BLaER1 (cell line): ENCODE results near the gene SMG6.

Source experiments
- H3K27ac ChIP-seq: shearing (Covaris generic); formaldehyde crosslinking; 2 replicates; pipeline ENCODE4 v1.8.1; 2022
- H3K27me3 ChIP-seq: shearing (Covaris generic); formaldehyde crosslinking; 2 replicates; pipeline ENCODE4 v1.8.1; 2022
- H3K36me3 ChIP-seq: shearing (Covaris generic); formaldehyde crosslinking; 2 replicates; pipeline ENCODE4 v1.8.1; 2022
- H3K4me1 ChIP-seq: shearing (Covaris generic); formaldehyde crosslinking; 2 replicates; pipeline ENCODE4 v1.8.1; 2022
- H3K4me2 ChIP-seq: shearing (Covaris generic); formaldehyde crosslinking; 2 replicates; pipeline ENCODE4 v1.8.1; 2022
- H3K4me3 ChIP-seq: shearing (Covaris generic); formaldehyde crosslinking; 2 replicates; pipeline ENCODE4 v1.8.1; 2022
- H3K9ac ChIP-seq: shearing (Covaris generic); formaldehyde crosslinking; 2 replicates; pipeline ENCODE4 v1.8.1; 2022
- H3K9me3 ChIP-seq: shearing (Covaris generic); formaldehyde crosslinking; 2 replicates; pipeline ENCODE4 v1.8.1; 2022
- H4K20me1 ChIP-seq: shearing (Covaris generic); formaldehyde crosslinking; 2 replicates; pipeline ENCODE4 v1.8.1; 2022
- Cebpa-rat ChIP-seq: shearing (Covaris generic); IDR thresholded peaks from 2 replicates; pipeline ENCODE4 v1.8.1; 2022

Gene SMG6

GRCh38 chr17:2055292-2056205, 248.0 kb downstream of the SMG6 start:
- Histone ChIP-seq H3K9ac (peak overlapping the region; percentile 61), H3K27me3 (peaks cover 94% of the 10 kb centered on the region), H3K27ac (no peak overlapping the region; the same call in 1 of the 2 replicates)

GRCh38 chr17:2054512-2055291, 248.9 kb downstream of the SMG6 start, which contains the start of gene HIC1:
HIC1 (plus strand) TSS chr17:2055103; CDS start chr17:2056691, 1,588 bp downstream.
- peak within 1 kb of the TSS; percentile 74 for H3K4me3 ChIP-seq
- H3K27ac ChIP-seq: no peak within 1 kb of the TSS; the same call in 1 of the 2 replicates
- no peak for TF ChIP-seq Cebpa-rat
- H3K27me3 ChIP-seq: peaks cover 91% of the 10 kb centered on the region
- H4K20me1 ChIP-seq: peaks cover 69% of the 10 kb centered on the region
- H3K4me2 ChIP-seq: peak within 1 kb of the TSS; percentile 100
- peak within 1 kb of the TSS; percentile 61 for H3K9ac ChIP-seq
- no peaks in the 10 kb centered on the region for H3K9me3 ChIP-seq
- H3K36me3 ChIP-seq: peaks cover 12% of the 10 kb centered on the region; the same call in 1 of the 2 replicates
- peaks cover 67% of the 10 kb centered on the region for H3K4me1 ChIP-seq

More at GRCh38 chr17:2055292-2056205, 248.0 kb downstream of the SMG6 start:
- peak overlapping the region; percentile 100 for H3K4me2 ChIP-seq
- H3K36me3 ChIP-seq: peaks cover 16% of the 10 kb centered on the region; the same call in 1 of the 2 replicates
- H3K9me3 ChIP-seq: no peaks in the 10 kb centered on the region
- peaks cover 67% of the 10 kb centered on the region for H4K20me1 ChIP-seq
- peak overlapping the region; percentile 74 for H3K4me3 ChIP-seq
- H3K4me1 ChIP-seq: peaks cover 74% of the 10 kb centered on the region
- TF ChIP-seq Cebpa-rat: no peak

GRCh38 chr17:2054262-2054511, 249.4 kb downstream of the SMG6 start:
- Histone ChIP-seq H3K4me1 (peaks cover 67% of the 10 kb centered on the region), H3K27me3 (peaks cover 91% of the 10 kb centered on the region), H3K36me3 (peaks cover 12% of the 10 kb centered on the region; the same call in 1 of the 2 replicates), H4K20me1 (peaks cover 69% of the 10 kb centered on the region), H3K4me3 (peak overlapping the region; percentile 74), H3K9ac (no peak overlapping the region), H3K9me3 (no peaks in the 10 kb centered on the region), H3K27ac (no peak overlapping the region), H3K4me2 (peak overlapping the region; percentile 100)
- no peak for TF ChIP-seq Cebpa-rat

GRCh38 chr17:2053380-2054261, 250.0 kb downstream of the SMG6 start:
- no peak overlapping the region for H3K9ac ChIP-seq
- no peaks in the 10 kb centered on the region for H3K9me3 ChIP-seq
- H3K27ac ChIP-seq: no peak overlapping the region
- H3K27me3 ChIP-seq: peaks cover 93% of the 10 kb centered on the region
- H3K4me3 ChIP-seq: peak overlapping the region; percentile 74
- peaks cover 12% of the 10 kb centered on the region; the same call in 1 of the 2 replicates for H3K36me3 ChIP-seq
- peaks cover 69% of the 10 kb centered on the region for H4K20me1 ChIP-seq
- no peak for TF ChIP-seq Cebpa-rat
- peak overlapping the region; percentile 100 for H3K4me2 ChIP-seq
- peaks cover 68% of the 10 kb centered on the region for H3K4me1 ChIP-seq

- H3K36me3 ChIP-seq: no peaks in the 10 kb centered on the region
- H3K27ac ChIP-seq: no peak overlapping the region
- no peak overlapping the region for H3K9ac ChIP-seq
- peak overlapping the region; percentile 77 for H3K4me3 ChIP-seq
- H4K20me1 ChIP-seq: peaks cover 53% of the 10 kb centered on the region
- H3K9me3 ChIP-seq: no peaks in the 10 kb centered on the region
- no peak for TF ChIP-seq Cebpa-rat
- peaks cover 52% of the 10 kb centered on the region for H3K4me1 ChIP-seq
- peak overlapping the region; percentile 95; the same call in 1 of the 2 replicates for H3K4me2 ChIP-seq
- peaks cover 78% of the 10 kb centered on the region for H3K27me3 ChIP-seq
Measured at GRCh38 chr17:2051933-2052559, 251.5 kb downstream of the SMG6 start.

- Histone ChIP-seq H4K20me1 (peaks cover 45% of the 10 kb centered on the region), H3K27ac (no peak overlapping the region), H3K4me1 (peaks cover 44% of the 10 kb centered on the region), H3K9me3 (no peaks in the 10 kb centered on the region), H3K36me3 (no peaks in the 10 kb centered on the region), H3K4me2 (peak overlapping the region; percentile 95), H3K4me3 (peak overlapping the region; percentile 77), H3K27me3 (peaks cover 71% of the 10 kb centered on the region), H3K9ac (no peak overlapping the region)
- no peak for TF ChIP-seq Cebpa-rat
Measured at GRCh38 chr17:2051061-2051932, 252.3 kb downstream of the SMG6 start.

GRCh38 chr17:2050300-2051060, 253.1 kb downstream of the SMG6 start:
- TF ChIP-seq Cebpa-rat: no peak
- peaks cover 40% of the 10 kb centered on the region for H3K4me1 ChIP-seq
- peak overlapping the region; percentile 77 for H3K4me3 ChIP-seq
- no peaks in the 10 kb centered on the region for H3K9me3 ChIP-seq
- no peaks in the 10 kb centered on the region for H3K36me3 ChIP-seq
- peak overlapping the region; percentile 95 for H3K4me2 ChIP-seq
- no peak overlapping the region for H3K9ac ChIP-seq
- H3K27me3 ChIP-seq: peaks cover 63% of the 10 kb centered on the region
- H4K20me1 ChIP-seq: peaks cover 39% of the 10 kb centered on the region
- H3K27ac ChIP-seq: no peak overlapping the region
